ENCODE results near the gene GDF15.
"Not testable (repeated sequence)": the region's sequence is repeated elsewhere in the genome, so short reads cannot be mapped to it uniquely, and the experiment has no call there.

GDF15 gene

GRCh38 chr19:18350490-18350889, 35.5 kb upstream of the GDF15 start:
- DNase-seq: no peak
- TF ChIP-seq POLR2A (IDR thresholded peaks at IDR 0.05; ENCODE audit: low read length): no peak
- no peak for TF ChIP-seq GATA1 (IDR thresholded peaks at IDR 0.05; ENCODE audit: low read depth, low read length)

- TF ChIP-seq POLR2A (IDR thresholded peaks at IDR 0.05; ENCODE audit: low read length) (no peak), GATA1 (IDR thresholded peaks at IDR 0.05; ENCODE audit: low read depth, low read length) (no peak)
- no peak for DNase-seq
These were observed 34.4 kb upstream of the GDF15 start for GRCh38 chr19:18351544-18351943.

- no peak for TF ChIP-seq GATA1 (IDR thresholded peaks at IDR 0.05; ENCODE audit: low read depth, low read length)
- no peak for TF ChIP-seq POLR2A (IDR thresholded peaks at IDR 0.05; ENCODE audit: low read length)
These were observed 32.5 kb upstream of the GDF15 start for GRCh38 chr19:18353378-18354005.

GRCh38 chr19:18354743-18355142, 31.2 kb upstream of the GDF15 start:
- DNase-seq: not testable (repeated sequence)

More at GRCh38 chr19:18353378-18354005, 32.5 kb upstream of the GDF15 start:
- no peak for DNase-seq

- no peak for TF ChIP-seq POLR2A (IDR thresholded peaks at IDR 0.05; ENCODE audit: low read length)
- DNase-seq: no peak
These were observed 28.9 kb upstream of the GDF15 start for GRCh38 chr19:18357041-18357440.

GRCh38 chr19:18361646-18362045, 24.3 kb upstream of the GDF15 start:
- no peak for DNase-seq
- TF ChIP-seq GATA1 (IDR thresholded peaks at IDR 0.05; ENCODE audit: low read depth, low read length) (no peak), POLR2A (IDR thresholded peaks at IDR 0.05; ENCODE audit: low read length) (no peak)

GRCh38 chr19:18362934-18363542, 22.9 kb upstream of the GDF15 start:
- TF ChIP-seq GATA1 (IDR thresholded peaks at IDR 0.05; ENCODE audit: low read depth, low read length) (no peak), POLR2A (IDR thresholded peaks at IDR 0.05; ENCODE audit: low read length) (no peak)
- DNase-seq: no peak

- DNase-seq: no peak
- no peak for TF ChIP-seq POLR2A (IDR thresholded peaks at IDR 0.05; ENCODE audit: low read length)
- TF ChIP-seq GATA1 (IDR thresholded peaks at IDR 0.05; ENCODE audit: low read depth, low read length): no peak
These were observed 22.2 kb upstream of the GDF15 start for GRCh38 chr19:18363787-18364186.

- TF ChIP-seq POLR2A (IDR thresholded peaks at IDR 0.05; ENCODE audit: low read length): peak; percentile 8
- DNase-seq: not testable (repeated sequence)
These were observed 21.6 kb upstream of the GDF15 start for GRCh38 chr19:18364277-18364825.

- TF ChIP-seq POLR2A (IDR thresholded peaks at IDR 0.05; ENCODE audit: low read length): peak; percentile 61
- TF ChIP-seq GATA1 (IDR thresholded peaks at IDR 0.05; ENCODE audit: low read depth, low read length): no peak
- DNase-seq: peak; percentile 90 to 95
These were observed 21.0 kb upstream of the GDF15 start for GRCh38 chr19:18364826-18365528.

GRCh38 chr19:18366021-18366435, 19.9 kb upstream of the GDF15 start:
- DNase-seq: no peak
- no peak for TF ChIP-seq POLR2A (IDR thresholded peaks at IDR 0.05; ENCODE audit: low read length)
- TF ChIP-seq GATA1 (IDR thresholded peaks at IDR 0.05; ENCODE audit: low read depth, low read length): no peak

GRCh38 chr19:18368504-18369222, 17.3 kb upstream of the GDF15 start:
- DNase-seq: no peak
- TF ChIP-seq GATA1 (IDR thresholded peaks at IDR 0.05; ENCODE audit: low read depth, low read length) (no peak), POLR2A (IDR thresholded peaks at IDR 0.05; ENCODE audit: low read length) (no peak)

- DNase-seq: no peak
- TF ChIP-seq GATA1 (IDR thresholded peaks at IDR 0.05; ENCODE audit: low read depth, low read length): no peak
- no peak for TF ChIP-seq POLR2A (IDR thresholded peaks at IDR 0.05; ENCODE audit: low read length)
These were observed 12.5 kb upstream of the GDF15 start for GRCh38 chr19:18373407-18373891.

Data from erythroblast (primary cell).